Fibroblast of upper back skin (primary cell): ENCODE measurements around the gene C16orf92.
"Not testable (repeated sequence)": the region's sequence is repeated elsewhere in the genome, so short reads cannot be mapped to it uniquely, and the experiment has no call there.

Experiments
- DNase-seq: peaks from one replicate; pipeline ENCODE4 v3.0.0-alpha.2; 2013

Gene C16orf92

GRCh38 chr16:30005341-30006094 lies 17.5 kb upstream of the C16orf92 start:
- DNase-seq = peak; percentile 35

GRCh38 chr16:30006095-30006473 lies 16.9 kb upstream of the C16orf92 start:
- no peak for DNase-seq

- no peak for DNase-seq
These were observed 16.2 kb upstream of the C16orf92 start for GRCh38 chr16:30006659-30007377.

- no peak for DNase-seq
These were observed 15.6 kb upstream of the C16orf92 start for GRCh38 chr16:30007378-30007895.

GRCh38 chr16:30009085-30009862 lies 13.7 kb upstream of the C16orf92 start:
- no peak for DNase-seq

- DNase-seq = no peak
These were observed 12.8 kb upstream of the C16orf92 start for GRCh38 chr16:30009990-30010843.

GRCh38 chr16:30010844-30011713 lies 11.9 kb upstream of the C16orf92 start, which contains the start of gene DOC2A:
DOC2A (minus strand) TSS chr16:30011027; CDS start chr16:30010222, 805 bp downstream.
- DNase-seq = no peak

GRCh38 chr16:30011714-30012504 lies 11.1 kb upstream of the C16orf92 start:
- no peak for DNase-seq

- DNase-seq = not testable (repeated sequence)
These were observed 10.4 kb upstream of the C16orf92 start for GRCh38 chr16:30012598-30012997.

GRCh38 chr16:30015450-30015849 lies 7.5 kb upstream of the C16orf92 start:
- DNase-seq = not testable (repeated sequence)

GRCh38 chr16:30016555-30017276 lies 6.3 kb upstream of the C16orf92 start:
- no peak for DNase-seq

GRCh38 chr16:30017277-30017656 lies 5.7 kb upstream of the C16orf92 start:
- DNase-seq = no peak

- DNase-seq = not testable (repeated sequence)
These were observed 5.1 kb upstream of the C16orf92 start for GRCh38 chr16:30017937-30018336.

- DNase-seq = peak; percentile 66
These were observed 4.3 kb upstream of the C16orf92 start for GRCh38 chr16:30018731-30019158.

- no peak for DNase-seq
These were observed 588 bp downstream of the C16orf92 start for GRCh38 chr16:30023586-30023985.

GRCh38 chr16:30024451-30024850 lies 1.5 kb downstream of the C16orf92 start:
- no peak for DNase-seq

GRCh38 chr16:30025156-30025555 lies 2.2 kb downstream of the C16orf92 start:
- no peak for DNase-seq

GRCh38 chr16:30025574-30025973 lies 2.6 kb downstream of the C16orf92 start:
- no peak for DNase-seq

- DNase-seq = no peak
These were observed 3.5 kb downstream of the C16orf92 start for GRCh38 chr16:30026449-30026848.
